HG03135 (cell line): ENCODE measurements around the gene BAIAP3.

Experiments
- ATAC-seq: cut with Tn5 transposase; IDR thresholded peaks from one replicate; pipeline ENCODE4 v1.9.1; 2021; ENCODE audit warnings: mild to moderate bottlenecking, moderate library complexity; ENCODE audit not compliant: unreplicated experiment

BAIAP3 gene

DNA sequence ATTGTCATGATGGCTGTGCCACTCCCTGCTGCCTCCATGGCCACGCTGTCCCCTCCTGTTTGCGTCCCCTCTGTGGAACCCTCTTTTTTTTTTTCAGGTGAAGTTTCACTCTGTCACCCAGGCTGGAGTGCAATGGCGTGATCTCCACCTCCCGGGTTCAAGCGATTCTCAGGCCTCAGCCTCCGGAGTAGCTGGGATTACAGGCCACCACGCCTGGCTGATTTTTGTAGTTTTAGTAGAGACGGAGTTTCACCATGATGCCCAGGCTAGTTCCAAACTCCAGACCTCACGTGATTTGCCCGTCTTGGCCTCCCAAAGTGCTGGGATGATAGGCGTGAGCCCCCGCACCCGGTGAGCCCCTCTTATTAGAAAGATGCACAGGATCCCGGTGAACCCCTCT lies 35.0 kb upstream of the BAIAP3 start:
- no peak for ATAC-seq

GRCh38 chr16:1299012-1299867 lies 34.2 kb upstream of the BAIAP3 start:
- ATAC-seq, result no peak

- no peak for ATAC-seq
Measured at GRCh38 chr16:1299868-1300203, 33.6 kb upstream of the BAIAP3 start.

GRCh38 chr16:1300664-1301476 lies 32.6 kb upstream of the BAIAP3 start:
- ATAC-seq, result no peak

GRCh38 chr16:1301562-1301961 lies 31.9 kb upstream of the BAIAP3 start:
- ATAC-seq, result no peak

- ATAC-seq, result no peak
Measured at GRCh38 chr16:1305823-1306222, 27.6 kb upstream of the BAIAP3 start.

GRCh38 chr16:1306334-1306733 lies 27.1 kb upstream of the BAIAP3 start:
- ATAC-seq, result no peak

DNA sequence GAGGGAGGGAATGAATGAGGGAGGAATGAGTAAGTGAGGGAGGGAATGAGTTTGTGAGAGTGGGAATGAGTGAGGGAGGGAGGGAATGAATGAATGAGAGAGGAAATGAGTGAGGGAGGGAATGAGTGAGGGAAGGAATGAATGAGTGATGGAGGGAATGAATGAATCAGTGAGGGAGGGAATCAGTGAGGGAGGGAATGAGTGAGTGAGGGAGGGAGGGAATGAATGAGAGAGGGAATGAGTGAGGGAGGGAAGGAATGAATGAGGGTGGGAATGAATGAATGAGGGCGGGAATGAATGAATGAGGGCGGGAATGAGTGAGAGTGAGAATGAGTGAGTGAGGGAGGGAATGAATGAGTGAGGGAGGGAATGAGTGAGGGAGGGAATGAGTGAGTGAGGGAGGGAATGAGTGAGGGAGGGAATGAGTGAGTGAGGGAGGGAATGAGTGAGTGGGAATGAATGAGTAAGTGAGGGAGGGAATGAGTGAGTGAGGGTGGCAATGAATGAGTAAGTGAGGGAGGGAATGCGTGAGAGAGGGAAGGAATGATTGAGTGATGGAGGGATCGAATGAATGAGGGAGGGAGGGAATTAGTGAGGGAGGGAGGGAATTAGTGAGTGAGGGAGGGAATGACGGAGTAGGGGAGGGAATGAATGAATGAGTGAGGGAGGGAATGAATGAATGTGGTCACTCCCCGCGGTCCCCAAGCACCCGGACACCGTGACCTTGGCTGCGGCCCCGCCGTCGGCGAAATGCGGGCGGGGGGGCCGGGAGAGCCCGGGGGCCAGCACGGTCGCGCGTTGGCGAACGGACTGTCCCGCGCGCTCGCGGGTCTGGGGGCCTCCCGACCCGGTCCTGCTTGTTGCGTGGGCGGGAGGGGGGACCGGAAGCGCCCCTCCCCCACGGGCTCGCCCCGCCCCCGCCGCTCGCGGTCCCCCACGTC lies 25.1 kb upstream of the BAIAP3 start:
- peak; percentile 6 for ATAC-seq

DNA sequence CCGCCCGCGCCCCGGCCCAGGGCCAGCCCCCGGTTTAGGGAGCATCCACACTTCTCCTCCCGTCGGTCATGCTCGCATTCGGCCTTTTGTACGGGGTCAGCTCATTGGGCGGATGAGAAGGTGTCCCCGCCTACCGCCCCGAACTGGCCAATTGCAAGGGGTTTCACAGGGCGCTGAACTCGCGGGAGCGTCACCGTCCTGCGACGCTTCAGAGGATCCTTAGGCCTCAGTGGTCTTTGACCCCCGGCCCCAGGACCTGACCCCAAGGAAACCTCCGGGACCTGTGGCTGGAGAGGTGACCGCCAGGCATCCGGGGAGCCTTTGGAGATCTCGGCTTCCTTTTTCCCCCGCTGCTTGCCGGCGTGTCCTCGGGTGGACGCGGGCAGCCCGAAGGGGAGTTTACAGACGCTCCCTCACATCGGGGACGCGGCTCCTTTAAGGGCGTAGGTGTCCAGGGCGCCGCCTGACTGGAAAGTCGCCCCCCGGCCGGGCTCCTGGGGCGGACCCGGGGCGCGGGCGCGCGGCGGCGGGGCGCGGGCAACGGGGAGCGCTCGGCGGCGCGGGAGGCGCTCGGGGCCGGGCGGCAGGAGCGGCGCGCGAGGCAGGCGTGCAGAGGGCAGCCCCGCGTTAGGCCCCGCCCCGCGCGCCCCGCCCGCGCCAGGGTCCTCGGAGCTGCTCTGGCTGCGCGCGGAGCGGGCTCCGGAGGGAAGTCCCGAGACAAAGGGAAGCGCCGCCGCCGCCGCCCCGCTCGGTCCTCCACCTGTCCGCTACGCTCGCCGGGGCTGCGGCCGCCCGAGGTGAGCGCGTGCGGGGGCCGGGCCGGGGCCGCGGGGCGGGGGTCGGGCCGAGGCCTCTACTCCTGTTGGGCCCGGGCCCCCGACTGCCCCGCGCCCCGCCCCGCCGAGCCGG lies 24.2 kb upstream of the BAIAP3 start, which contains the start of gene UBE2I:
UBE2I (plus strand) TSS at position 660 of the 909 bp plus-strand sequence. CDS start 4,395 bp downstream, outside the sequence.
- peak; percentile 64 for ATAC-seq

- ATAC-seq, result peak; percentile 23
Measured at GRCh38 chr16:1309888-1310831, 23.3 kb upstream of the BAIAP3 start.

DNA sequence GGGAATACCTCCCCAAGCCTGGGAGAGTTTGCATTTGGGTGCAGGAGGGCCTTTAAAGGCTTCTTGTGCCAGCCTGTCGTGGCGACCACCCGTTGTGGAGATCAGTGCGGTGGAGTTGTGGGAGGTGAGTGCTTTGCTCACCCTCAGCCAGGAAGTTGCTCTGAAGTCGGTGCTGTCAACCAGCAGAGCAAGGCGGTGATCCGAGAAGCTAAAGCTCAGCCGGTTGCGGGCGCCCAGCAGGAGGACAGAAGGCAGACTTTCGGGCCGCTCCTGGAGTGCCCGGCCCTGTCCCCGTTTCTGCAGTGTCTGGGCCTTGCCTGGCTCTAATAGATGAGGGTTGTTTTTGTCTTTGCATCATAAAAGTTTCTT lies 22.6 kb upstream of the BAIAP3 start:
- no peak for ATAC-seq

DNA sequence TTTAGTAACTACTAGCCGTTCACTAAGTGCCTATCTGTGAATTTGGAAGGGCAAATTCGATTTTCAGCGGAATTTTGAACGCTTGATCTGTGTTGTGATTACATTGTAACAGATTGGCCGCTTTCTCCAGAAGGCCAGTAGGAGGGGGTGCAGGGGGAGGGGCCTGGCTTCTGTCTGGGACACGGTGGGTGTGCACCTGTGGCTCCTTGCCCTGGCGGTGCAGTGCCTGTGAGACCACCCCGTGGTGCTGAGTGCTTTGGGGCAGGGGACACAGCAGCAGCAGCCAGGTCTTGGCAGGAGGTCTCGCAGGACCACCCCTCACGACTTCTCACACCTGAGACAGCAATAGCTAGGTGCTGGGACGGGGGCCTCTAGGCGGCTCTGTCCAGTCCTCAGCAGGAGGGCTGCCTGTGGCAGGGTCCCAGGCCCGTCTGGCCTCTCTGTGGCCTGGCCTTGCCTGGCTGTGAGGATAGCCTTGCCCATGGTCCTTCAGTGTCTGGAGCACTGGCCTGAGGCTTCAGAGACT lies 22.2 kb upstream of the BAIAP3 start:
- ATAC-seq, result no peak

DNA sequence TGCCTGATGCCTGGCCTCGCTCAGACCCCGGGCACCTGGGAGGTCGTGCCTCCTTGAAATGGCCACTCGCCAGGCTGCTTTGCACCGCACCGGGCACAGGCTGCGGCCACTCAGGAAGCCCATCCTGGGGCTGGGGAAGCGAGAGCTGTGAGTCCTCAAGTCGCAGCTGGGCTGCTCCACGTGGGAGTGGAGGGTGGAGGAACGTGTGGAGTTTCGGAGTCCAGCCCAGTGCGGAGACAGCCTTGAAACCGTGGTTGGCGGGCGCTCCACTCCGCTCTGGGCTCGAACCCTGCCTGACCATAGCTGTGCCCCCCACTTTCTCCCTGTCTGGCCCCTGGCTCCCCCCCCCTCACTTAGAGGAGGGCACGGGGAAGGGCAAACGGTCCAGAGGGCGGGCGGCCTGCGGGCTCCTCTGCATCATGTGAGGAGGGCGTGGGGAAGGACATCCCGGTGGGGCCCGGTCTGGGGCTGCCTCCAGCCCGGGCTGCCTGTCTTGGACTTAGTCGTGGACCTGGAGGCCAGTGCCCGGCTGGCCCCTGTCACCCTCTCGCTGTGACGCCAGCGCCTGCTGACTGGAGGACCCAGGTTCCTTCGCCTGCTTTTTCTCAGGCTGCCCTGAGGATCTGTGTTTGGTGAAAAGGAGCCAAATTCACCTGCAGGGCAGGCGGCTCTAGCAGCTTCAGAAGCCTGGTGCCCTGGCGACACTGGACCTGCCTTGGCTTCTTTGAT lies 21.5 kb upstream of the BAIAP3 start:
- ATAC-seq, result no peak

- no peak for ATAC-seq
Measured at GRCh38 chr16:1312467-1312816, 21.0 kb upstream of the BAIAP3 start.

- ATAC-seq, result no peak
Measured at GRCh38 chr16:1312903-1313302, 20.5 kb upstream of the BAIAP3 start.

DNA sequence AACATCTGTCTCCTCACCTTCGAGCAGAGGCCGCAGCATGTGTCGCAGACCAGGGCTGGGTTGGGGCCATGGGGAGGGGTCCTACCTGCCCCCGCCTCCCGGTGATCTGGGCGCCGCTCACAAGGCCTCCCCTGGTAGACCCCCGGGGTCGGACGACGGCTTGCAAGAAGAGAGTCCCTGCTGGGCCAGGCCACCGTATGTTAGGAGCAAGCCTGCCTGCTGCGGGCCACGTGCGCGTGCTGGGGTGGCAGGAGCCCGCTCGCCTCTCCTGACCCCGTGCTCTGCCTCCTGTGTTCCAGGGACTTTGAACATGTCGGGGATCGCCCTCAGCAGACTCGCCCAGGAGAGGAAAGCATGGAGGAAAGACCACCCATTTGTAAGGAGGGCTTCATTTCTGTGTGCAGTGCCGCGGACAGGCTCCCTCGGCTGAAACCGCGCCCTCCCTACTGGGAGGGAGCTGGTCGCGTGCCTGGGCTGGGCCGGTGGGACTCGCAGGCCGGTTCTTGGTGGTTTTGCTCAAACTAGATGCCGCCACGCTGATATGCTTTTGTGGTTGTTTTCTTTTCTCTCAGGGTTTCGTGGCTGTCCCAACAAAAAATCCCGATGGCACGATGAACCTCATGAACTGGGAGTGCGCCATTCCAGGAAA lies 19.6 kb upstream of the BAIAP3 start:
- no peak for ATAC-seq

GRCh38 chr16:1314399-1315068 lies 18.9 kb upstream of the BAIAP3 start:
- ATAC-seq, result no peak
